ENCODE results near the gene IGSF21. TPM values are rescaled to one million over a fixed set of nuclear protein-coding genes. Genes with fewer than 3 reads are reported as not detected.

IGSF21 gene
- polyA plus RNA-seq, 2 of the 4 experiments (the other 2 are of a cell fraction), result not detected

- Histone ChIP-seq H3K27ac (no peak overlapping the region), H3K4me3 (no peak overlapping the region), H3K4me1 (peaks cover 2% of the 10 kb centered on the region; the same call in 1 of the 3 replicates), H3K4me2 (no peak overlapping the region), H3K9me3 (no peaks in the 10 kb centered on the region)
- 15% methylated on average over 3 of the region's 6 CpGs for WGBS (ENCODE audit: missing lambda C conversion rate)
- DNase-seq (ENCODE audit: low read depth in 1 of 2, low spot score in 1 of 2) (no peak), FAIRE-seq (no peak), ATAC-seq (no peak)
- TF ChIP-seq HOXB5 (CRISPR knock-in tag; IDR thresholded peaks at IDR 0.05) (no peak), ZSCAN20 (CRISPR knock-in tag; IDR thresholded peaks at IDR 0.05) (no peak)
- ChIA-PET CTCF (interaction anchor here (1.7 kb wide), 1 partner anchor 12 kb away, joined by 7 read pairs; no protein-coding TSS in a partner anchor), POLR2A (no interaction called here)
Observed at GRCh38 chr1:18144062-18144461, 36.5 kb downstream of the IGSF21 start.

DNA sequence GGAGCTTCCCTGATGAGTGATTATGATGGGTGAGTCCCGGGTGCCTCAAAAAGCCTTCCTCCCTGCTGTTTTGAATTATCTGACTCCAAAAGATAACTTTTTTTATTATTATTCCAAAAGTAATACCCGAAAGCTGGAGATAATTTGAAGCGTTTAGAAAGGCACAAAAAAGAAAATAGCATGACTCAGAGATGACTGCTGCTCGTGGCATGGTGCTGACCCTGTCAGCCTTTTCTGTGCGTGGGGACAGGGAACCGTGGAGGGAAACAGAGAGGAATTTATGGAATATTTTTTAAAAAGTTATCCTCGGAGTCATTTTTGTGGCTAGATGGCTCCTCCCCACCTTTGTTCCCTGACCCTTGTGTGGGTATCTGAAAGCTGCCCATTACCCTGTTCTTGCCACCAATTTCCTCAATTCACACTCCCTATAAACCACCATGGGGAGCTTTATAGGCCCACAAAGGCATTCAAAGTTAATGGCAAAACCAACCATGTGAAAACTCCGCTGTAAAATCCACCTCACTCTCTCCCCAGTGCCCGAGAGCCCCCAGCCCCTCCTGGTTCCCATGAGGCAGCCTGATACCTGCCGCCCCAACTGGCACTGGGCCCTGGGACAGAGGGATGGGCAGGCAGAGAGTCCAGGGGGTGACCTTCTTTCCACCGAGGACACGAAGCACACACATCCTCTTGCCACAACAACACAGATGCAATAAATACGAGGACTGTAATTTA lies 37.5 kb downstream of the IGSF21 start:
- Histone ChIP-seq H3K27ac (no peak overlapping the region), H3K4me1 (peaks cover 2% of the 10 kb centered on the region; the same call in 1 of the 3 replicates), H3K9me3 (no peaks in the 10 kb centered on the region), H3K4me2 (no peak overlapping the region), H3K4me3 (no peak overlapping the region)
- ATAC-seq, result no peak
- 29% methylated on average over 12 of the region's 13 CpGs for WGBS (ENCODE audit: missing lambda C conversion rate)
- DNase-seq (ENCODE audit: low read depth in 1 of 2, low spot score in 1 of 2), result no peak
- no peak for TF ChIP-seq EHMT2 (IDR thresholded peaks at IDR 0.05; ENCODE audit: low read depth)
- TF ChIP-seq MAFK (IDR thresholded peaks at IDR 0.05; ENCODE audit: partially characterized antibody), result no peak
- no peak for TF ChIP-seq KDM1A (IDR thresholded peaks at IDR 0.05; ENCODE audit: low read depth)
- no peak for TF ChIP-seq EHF (CRISPR knock-in tag; IDR thresholded peaks at IDR 0.05)
- TF ChIP-seq JUN (IDR thresholded peaks at IDR 0.05), result no peak
- POLR2A ChIA-PET, result no interaction called here
- FAIRE-seq, result no peak
- CTCF ChIA-PET, result no interaction called here

- 6% methylated on average over 7 of the region's 8 CpGs for WGBS (ENCODE audit: missing lambda C conversion rate)
- TF ChIP-seq CHD2 (IDR thresholded peaks at IDR 0.05; ENCODE audit: low read length, partially characterized antibody), result no peak
- no peak for TF ChIP-seq EP300 (IDR thresholded peaks at IDR 0.05)
- TF ChIP-seq HMGXB4 (CRISPR knock-in tag; IDR thresholded peaks at IDR 0.05; ENCODE audit: borderline replicate concordance), result no peak
- TF ChIP-seq RNF2 (IDR thresholded peaks at IDR 0.05; ENCODE audit: borderline replicate concordance, low read depth), result no peak
- TF ChIP-seq, protein P1, sequence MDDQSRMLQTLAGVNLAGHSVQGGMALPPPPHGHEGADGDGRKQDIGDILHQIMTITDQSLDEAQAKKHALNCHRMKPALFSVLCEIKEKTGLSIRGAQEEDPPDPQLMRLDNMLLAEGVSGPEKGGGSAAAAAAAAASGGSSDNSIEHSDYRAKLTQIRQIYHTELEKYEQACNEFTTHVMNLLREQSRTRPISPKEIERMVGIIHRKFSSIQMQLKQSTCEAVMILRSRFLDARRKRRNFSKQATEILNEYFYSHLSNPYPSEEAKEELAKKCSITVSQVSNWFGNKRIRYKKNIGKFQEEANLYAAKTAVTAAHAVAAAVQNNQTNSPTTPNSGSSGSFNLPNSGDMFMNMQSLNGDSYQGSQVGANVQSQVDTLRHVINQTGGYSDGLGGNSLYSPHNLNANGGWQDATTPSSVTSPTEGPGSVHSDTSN (IDR thresholded peaks at IDR 0.05), result no peak
- TF ChIP-seq SMC3 (IDR thresholded peaks at IDR 0.05), result no peak
- TF ChIP-seq HOXB5 (CRISPR knock-in tag; IDR thresholded peaks at IDR 0.05), result no peak
- no peaks in the 10 kb centered on the region for H3K9me3 ChIP-seq
- DNase-seq (ENCODE audit: low read depth in 1 of 2, low spot score in 1 of 2) (peak in 1 of 2 experiments; percentile 5), ATAC-seq (peak in 1 of 2 experiments; percentile 26; a peak in 2 of 6 replicates), FAIRE-seq (no peak)
- H3K27ac ChIP-seq, result no peak overlapping the region
- no peak overlapping the region for H3K4me2 ChIP-seq
- ChIA-PET CTCF (interaction anchor here (1.1 kb wide), 1 partner anchor 10 kb away, joined by 3 read pairs; no protein-coding TSS in a partner anchor), POLR2A (no interaction called here)
- peaks cover 2% of the 10 kb centered on the region; the same call in 1 of the 3 replicates for H3K4me1 ChIP-seq
- H3K4me3 ChIP-seq, result no peak overlapping the region
Observed at GRCh38 chr1:18145851-18146618, 38.4 kb downstream of the IGSF21 start.

- CTCF ChIA-PET, result interaction anchor here (1.1 kb wide), 2 partner anchors 9 to 436 kb away, joined by 3 read pairs; no protein-coding TSS in a partner anchor
- no peak for DNase-seq (ENCODE audit: low read depth in 1 of 2, low spot score in 1 of 2)
- peaks cover 2% of the 10 kb centered on the region; the same call in 1 of the 3 replicates for H3K4me1 ChIP-seq
- TF ChIP-seq RNF2 (IDR thresholded peaks at IDR 0.05; ENCODE audit: borderline replicate concordance, low read depth), result no peak
- no peak for TF ChIP-seq KDM5A (IDR thresholded peaks at IDR 0.05)
- no peak for TF ChIP-seq POLR2A (IDR thresholded peaks at IDR 0.05; ENCODE audit: low read length)
- TF ChIP-seq HEYL (CRISPR knock-in tag; IDR thresholded peaks at IDR 0.05), result no peak
- TF ChIP-seq POLR2AphosphoS2 (conservative IDR thresholded peaks at IDR 0.05; ENCODE audit: low read length), result no peak
- no peaks in the 10 kb centered on the region for H3K9me3 ChIP-seq
- H3K27ac ChIP-seq, result no peak overlapping the region
- POLR2A ChIA-PET, result no interaction called here
- H3K4me3 ChIP-seq, result no peak overlapping the region
- 62% methylated on average over 10 of the region's 10 CpGs for WGBS (ENCODE audit: missing lambda C conversion rate)
- no peak overlapping the region for H3K4me2 ChIP-seq
- no peak for FAIRE-seq
- ATAC-seq, result no peak
Observed at GRCh38 chr1:18146886-18147285, 39.3 kb downstream of the IGSF21 start.
